H1 (cell line): ENCODE measurements around the gene SLC25A12. TPM values are rescaled to one million over a fixed set of nuclear protein-coding genes. Genes with fewer than 3 reads are reported as not detected.

Experiments used
- CTCF ChIA-PET: fragments of 300-600 bp; sonication (Branson Sonifier 250); formaldehyde crosslinking; loops from one replicate; lab custom pipeline; 2021; ENCODE audit not compliant: partially characterized antibody; lab: Charles Lee
- POLR2A ChIA-PET: fragments of 300-600 bp; sonication (Branson Sonifier 250); formaldehyde crosslinking; loops from one replicate; lab custom pipeline; 2021; ENCODE audit warnings: inconsistent platforms; ENCODE audit not compliant: partially characterized antibody; lab: Charles Lee
- DNase-seq, 2 experiments: peaks; one replicate each; pipeline versions ENCODE4 v3.0.0 to v3.0.0-alpha.2; 2010 to 2022; ENCODE audit warnings: low spot score in 2 of 2, low read depth in 1 of 2, mixed read lengths in 1 of 2
- FAIRE-seq: peaks from 2 replicates; lab custom pipeline; 2011; peaks lifted over from hg19 to GRCh38; lab: Jason Lieb, UNC
- H2AFZ ChIP-seq: 2 replicates; pipeline ENCODE4 v1.8.1; 2012; ENCODE audit warnings: low read length, inconsistent platforms
- H2AK5ac ChIP-seq: 2 replicates; pipeline ENCODE4 v1.6.1; 2013; ENCODE audit warnings: low read depth, low read length
- H2BK120ac ChIP-seq: replicated peaks from 2 replicates; pipeline ENCODE3; 2013; ENCODE audit warnings: low read depth, low read length, inconsistent platforms
- H2BK12ac ChIP-seq: 2 replicates; pipeline ENCODE4 v1.6.1; 2013; ENCODE audit warnings: low read depth, low read length
- H2BK15ac ChIP-seq: 2 replicates; pipeline ENCODE4 v1.6.1; 2013; ENCODE audit warnings: low read length
- H2BK20ac ChIP-seq: 2 replicates; pipeline ENCODE4 v1.6.1; 2013; ENCODE audit warnings: low read length
- H2BK5ac ChIP-seq: 2 replicates; pipeline ENCODE4 v1.6.1; 2013; ENCODE audit warnings: low read depth, low read length
- H3K14ac ChIP-seq: 2 replicates; pipeline ENCODE4 v1.6.1; 2013; ENCODE audit warnings: inconsistent platforms; ENCODE audit not compliant: insufficient read length
- H3K18ac ChIP-seq: 2 replicates; pipeline ENCODE4 v1.6.1; 2013; ENCODE audit warnings: low read length; ENCODE audit errors: extremely low read depth
- H3K23ac ChIP-seq: 2 replicates; pipeline ENCODE4 v1.6.1; 2013; ENCODE audit warnings: inconsistent platforms; ENCODE audit not compliant: insufficient read length
- H3K23me2 ChIP-seq: 2 replicates; pipeline ENCODE4 v1.6.1; 2013; ENCODE audit warnings: low read depth, low read length
- H3K27ac ChIP-seq: 2 replicates; pipeline ENCODE4 v1.6.1; 2011; ENCODE audit warnings: low read depth, low read length, inconsistent platforms
- H3K27me3 ChIP-seq, 4 experiments: replicated peaks in 1 of 4; 1 replicate in 1 of 4; 2 replicates in 3 of 4; pipeline versions ENCODE4 v1.6.1 to v1.8.1; 2011 to 2013; ENCODE audit warnings: low read length in 3 of 4, mild to moderate bottlenecking in 3 of 4, inconsistent platforms in 2 of 4, mixed read lengths in 2 of 4, moderate library complexity in 1 of 4; ENCODE audit not compliant: control insufficient read depth in 3 of 4, insufficient read depth in 3 of 4; ENCODE audit errors: extremely low read depth in 1 of 4
- H3K36me3 ChIP-seq, 4 experiments: 2 replicates each; pipeline versions ENCODE4 v1.6.1 to v1.8.1; 2011 to 2013; ENCODE audit warnings: mild to moderate bottlenecking in 4 of 4, low read length in 3 of 4, moderate library complexity in 2 of 4, control low read depth in 1 of 4, inconsistent platforms in 1 of 4; ENCODE audit not compliant: insufficient read depth in 4 of 4, control insufficient read depth in 2 of 4
- H3K4ac ChIP-seq: replicated peaks from 2 replicates; pipeline ENCODE3; 2013; ENCODE audit warnings: low read length, low read depth, mixed read lengths, inconsistent platforms; ENCODE audit not compliant: insufficient read length
- H3K4me1 ChIP-seq, 4 experiments: replicated peaks in 1 of 4; 1 replicate in 1 of 4; 2 replicates in 3 of 4; pipeline versions ENCODE4 v1.6.1 to v1.8.1; 2011 to 2013; ENCODE audit warnings: low read length in 3 of 4, inconsistent platforms in 2 of 4, mixed read lengths in 1 of 4; ENCODE audit not compliant: insufficient read depth in 4 of 4, control insufficient read depth in 3 of 4
- H3K4me2 ChIP-seq, 2 experiments: 2 replicates each; pipeline versions ENCODE4 v1.6.1 to v1.8.1; 2011 to 2013; ENCODE audit warnings: low read depth in 2 of 2, low read length in 2 of 2, control low read depth in 1 of 2, inconsistent platforms in 1 of 2, mild to moderate bottlenecking in 1 of 2; ENCODE audit not compliant: insufficient read depth in 1 of 2
- H3K4me3 ChIP-seq, 4 experiments: fragments of 200-600, 300-600 bp in 1 of 4; sonication (generic), shearing (Covaris generic), sonication (Bioruptor Twin) in 1 of 4; 2 replicates each; pipeline versions ENCODE4 v1.5.1 to v1.8.1; 2011 to 2016; ENCODE audit warnings: low read length in 4 of 4, low read depth in 3 of 4, control low read depth in 2 of 4, inconsistent platforms in 2 of 4, mild to moderate bottlenecking in 2 of 4, mixed read lengths in 1 of 4, moderate library complexity in 1 of 4; ENCODE audit not compliant: insufficient read depth in 2 of 4; ENCODE audit errors: extremely low read depth in 1 of 4
- H3K56ac ChIP-seq: replicated peaks from 2 replicates; pipeline ENCODE3; 2013; ENCODE audit warnings: low read depth, mild to moderate bottlenecking, mixed read lengths, low read length, inconsistent platforms; ENCODE audit not compliant: insufficient read length
- H3K79me1 ChIP-seq: 2 replicates; pipeline ENCODE4 v1.6.1; 2013; ENCODE audit warnings: low read depth, low read length, control low read depth
- H3K79me2 ChIP-seq, 2 experiments: 2 replicates each; pipeline versions ENCODE4 v1.6.1 to v1.8.1; 2012 to 2013; ENCODE audit warnings: low read length in 2 of 2, mild to moderate bottlenecking in 2 of 2, inconsistent platforms in 1 of 2; ENCODE audit not compliant: insufficient read depth in 2 of 2, control insufficient read depth in 1 of 2
- H3K9ac ChIP-seq, 4 experiments: replicated peaks in 1 of 4; 1 replicate in 1 of 4; 2 replicates in 3 of 4; pipeline versions ENCODE4 v1.6.1 to v1.8.1; 2011 to 2013; ENCODE audit warnings: low read depth in 3 of 4, low read length in 3 of 4, control low read depth in 2 of 4, mild to moderate bottlenecking in 2 of 4, moderate library complexity in 2 of 4, inconsistent platforms in 1 of 4; ENCODE audit errors: extremely low read depth in 1 of 4
- H3K9me3 ChIP-seq, 2 experiments: 2 replicates each; pipeline versions ENCODE4 v1.6.1 to v1.8.1; 2012 to 2013; ENCODE audit warnings: mild to moderate bottlenecking in 2 of 2, moderate library complexity in 2 of 2, control low read depth in 1 of 2, inconsistent platforms in 1 of 2, low read depth in 1 of 2, low read length in 1 of 2, mixed read lengths in 1 of 2; ENCODE audit not compliant: insufficient read depth in 2 of 2
- H4K20me1 ChIP-seq, 2 experiments: replicated peaks in 1 of 2; 2 replicates each; pipeline versions ENCODE3 to v1.8.1; 2011 to 2013; ENCODE audit warnings: inconsistent platforms in 2 of 2, low read length in 2 of 2, mild to moderate bottlenecking in 1 of 2; ENCODE audit not compliant: insufficient read depth in 2 of 2, control insufficient read depth in 1 of 2
- H4K5ac ChIP-seq: 2 replicates; pipeline ENCODE4 v1.6.1; 2013; ENCODE audit warnings: low read length, low read depth, mixed read lengths, inconsistent platforms; ENCODE audit not compliant: insufficient read length
- H4K8ac ChIP-seq: 2 replicates; pipeline ENCODE4 v1.8.0; 2013; ENCODE audit warnings: mild to moderate bottlenecking, moderate library complexity, low read length, inconsistent platforms; ENCODE audit not compliant: insufficient read depth; ENCODE audit errors: extremely low read depth
- H4K91ac ChIP-seq: replicated peaks from 2 replicates; pipeline ENCODE3; 2013; ENCODE audit warnings: low read length, mixed read lengths, inconsistent platforms; ENCODE audit not compliant: insufficient read length
- SIN3A ChIP-seq, 2 experiments: IDR thresholded peaks in 1 of 2; conservative IDR thresholded peaks in 1 of 2; 2 replicates each; pipeline ENCODE4 v1.6.1; 2011 to 2012; ENCODE audit warnings: low read length in 2 of 2, improper control_type of control experiment in 1 of 2, low read depth in 1 of 2, mild to moderate bottlenecking in 1 of 2
- TAF7 ChIP-seq: optimal IDR thresholded peaks from 2 replicates; pipeline ENCODE3; 2011; ENCODE audit warnings: low read depth, mild to moderate bottlenecking, inconsistent platforms, low read length, moderate library complexity, borderline replicate concordance
- TCF12 ChIP-seq: IDR thresholded peaks from 2 replicates; pipeline ENCODE4 v1.6.1; 2011; ENCODE audit warnings: low read depth, mild to moderate bottlenecking, low read length
- WGBS, 2 experiments: shearing (Covaris generic) in 1 of 2; methylation state at CpG; one replicate each; pipeline versions ENCODE4 v1.1.6 to v1.1.7; 2013 to 2015; ENCODE audit warnings: low lambda C conversion rate in 2 of 2, mixed read lengths in 2 of 2, inconsistent platforms in 1 of 2, low coverage in 1 of 2, missing lambda C conversion rate in 1 of 2; ENCODE audit not compliant: insufficient replicate concordance in 2 of 2, insufficient coverage in 1 of 2, insufficient read length in 1 of 2; ENCODE audit errors: extremely low coverage in 1 of 2, missing lambda C conversion rate in 1 of 2; 5-methylcytosine and 5-hydroxymethylcytosine counted together
- polyA plus RNA-seq, 7 experiments: library from polyadenylated mRNA; depleted of rRNA in 3 of 7; stranded (reverse) in 5 of 7; unstranded in 2 of 7; fragments of >200 nt in 5 of 7; fragments of 200-250 nt in 2 of 7; gene quantifications; 1 replicate in 5 of 7; 2 replicates in 1 of 7; 4 replicates in 1 of 7; pipeline versions ENCODE4 v1.2.1 to v1.2.3, GENCODE V29; 2011 to 2013; ENCODE audit warnings: missing spikeins in 2 of 7, mixed read lengths in 2 of 7
- total RNA-seq: library from RNA; stranded (reverse); fragmentation: NEBNext Ultra II Directional; extraction: Animal tissue kit (Norgen Biotek cat#: 25700); gene quantifications from 2 replicates; pipeline ENCODE4 v1.2.1, GENCODE V29; 2021

The SLC25A12 gene
- total and polyA plus RNA-seq, 2 of the 8 experiments (the other 6 are each of a cell fraction or from before 2014, with no cell fraction given): 7.7 to 10.2 TPM

DNA sequence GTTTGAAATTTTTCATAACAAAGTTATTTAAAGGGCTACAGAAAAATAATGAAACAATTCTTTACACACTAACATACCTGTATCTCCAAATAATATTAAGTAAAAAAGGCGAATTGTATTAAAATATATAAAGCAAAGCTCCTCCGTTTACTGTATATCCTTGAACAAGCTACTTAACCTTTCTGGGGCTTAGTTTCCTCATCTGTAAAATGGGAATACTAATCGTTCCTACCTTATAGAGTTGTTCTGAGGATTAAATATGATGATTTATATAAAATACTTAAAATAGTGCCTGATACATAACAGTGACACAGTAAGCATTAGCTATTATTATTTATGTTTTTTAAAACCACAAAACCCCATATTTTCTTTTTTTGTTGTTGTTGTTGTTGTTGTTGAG lies 13.3 kb downstream of the SLC25A12 start:
- Histone ChIP-seq H3K56ac (no peak overlapping the region), H2BK120ac (no peak overlapping the region), H2BK12ac (no peak overlapping the region), H4K5ac (no peak overlapping the region), H4K8ac (no peak overlapping the region), H4K91ac (no peak overlapping the region), H3K79me1 (no peaks in the 10 kb centered on the region), H2BK15ac (no peak overlapping the region), H3K27ac (no peak overlapping the region), H3K4ac (no peak overlapping the region), H3K4me2 (no peak overlapping the region), H2AK5ac (no peak overlapping the region), H3K9me3 (no peaks in the 10 kb centered on the region), H4K20me1 (no peaks in the 10 kb centered on the region), H3K14ac (no peak overlapping the region), H3K9ac (no peak overlapping the region), H3K79me2 (no peaks in the 10 kb centered on the region), H3K18ac (no peak overlapping the region), H2BK5ac (no peak overlapping the region), H3K4me1 (no peaks in the 10 kb centered on the region), H3K23ac (no peak overlapping the region), H3K27me3 (no peaks in the 10 kb centered on the region), H3K4me3 (no peak overlapping the region), H2BK20ac (no peak overlapping the region), H3K23me2 (no peaks in the 10 kb centered on the region), H2AFZ (no peak overlapping the region), H3K36me3 (no peaks in the 10 kb centered on the region)
- TF ChIP-seq TAF7 (no peak), TCF12 (no peak), SIN3A (conservative IDR thresholded peaks at IDR 0.05 in 1 of 2, IDR thresholded peaks at IDR 0.05 in 1 of 2; ENCODE audit: low read depth in 1 of 2, low read length in 2 of 2) (no peak)
- FAIRE-seq (no peak), DNase-seq (no peak)
- ChIA-PET CTCF (interaction anchor here (0.7 to 2.6 kb wide), 2 partner anchors 11 to 13 kb away, joined by 3 to 12 read pairs; partner anchors contain the start of gene SLC25A12), POLR2A (interaction anchor here (0.6 to 4.8 kb wide), 3 partner anchors 12 to 40 kb away, joined by 3 to 23 read pairs (median 3); partner anchors contain the start of gene SLC25A12)
- 84% methylated on average over 3 of the region's 3 CpGs; no CpG with 5 or more reads in 1 of the 2 experiments for WGBS, 2 experiments
